ENCODE data around the gene NACC2. TPM values are rescaled to one million over a fixed set of nuclear protein-coding genes. Genes with fewer than 3 reads are reported as not detected.

The NACC2 gene
- total RNA-seq, 1 experiment from 2014 or later, result 22.0 TPM

DNA sequence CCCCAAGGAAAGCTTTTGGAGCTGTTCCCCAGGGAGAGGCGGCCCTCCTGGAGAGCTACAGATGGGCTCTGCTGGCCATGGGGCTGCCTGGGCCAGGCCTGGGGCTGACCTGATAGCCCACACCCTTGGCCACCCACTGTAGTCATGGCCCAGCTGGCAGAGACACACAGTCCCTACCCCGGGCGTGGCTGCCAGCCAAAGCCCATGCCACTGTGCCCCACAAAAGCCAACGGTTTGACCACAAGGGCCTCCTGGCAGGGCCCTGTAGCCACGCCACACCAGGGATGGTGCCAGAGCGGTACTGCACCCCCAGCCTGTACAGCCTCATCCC, 15.2 kb downstream of the NACC2 start:
- no peaks in the 10 kb centered on the region; the same call in 1 of the 2 replicates for H3K4me1 ChIP-seq
- no peak overlapping the region for H3K4me3 ChIP-seq (ENCODE audit: low read depth, low read length)
- TF ChIP-seq, protein P1, sequence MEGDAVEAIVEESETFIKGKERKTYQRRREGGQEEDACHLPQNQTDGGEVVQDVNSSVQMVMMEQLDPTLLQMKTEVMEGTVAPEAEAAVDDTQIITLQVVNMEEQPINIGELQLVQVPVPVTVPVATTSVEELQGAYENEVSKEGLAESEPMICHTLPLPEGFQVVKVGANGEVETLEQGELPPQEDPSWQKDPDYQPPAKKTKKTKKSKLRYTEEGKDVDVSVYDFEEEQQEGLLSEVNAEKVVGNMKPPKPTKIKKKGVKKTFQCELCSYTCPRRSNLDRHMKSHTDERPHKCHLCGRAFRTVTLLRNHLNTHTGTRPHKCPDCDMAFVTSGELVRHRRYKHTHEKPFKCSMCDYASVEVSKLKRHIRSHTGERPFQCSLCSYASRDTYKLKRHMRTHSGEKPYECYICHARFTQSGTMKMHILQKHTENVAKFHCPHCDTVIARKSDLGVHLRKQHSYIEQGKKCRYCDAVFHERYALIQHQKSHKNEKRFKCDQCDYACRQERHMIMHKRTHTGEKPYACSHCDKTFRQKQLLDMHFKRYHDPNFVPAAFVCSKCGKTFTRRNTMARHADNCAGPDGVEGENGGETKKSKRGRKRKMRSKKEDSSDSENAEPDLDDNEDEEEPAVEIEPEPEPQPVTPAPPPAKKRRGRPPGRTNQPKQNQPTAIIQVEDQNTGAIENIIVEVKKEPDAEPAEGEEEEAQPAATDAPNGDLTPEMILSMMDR (IDR thresholded peaks at IDR 0.05; ENCODE audit: insufficient read depth in 1 of 2, low read depth in 1 of 2, low read length in 1 of 2, severe bottlenecking in 1 of 2, unreplicated experiment in 1 of 2), result no peak
- intact Hi-C loops (cut with micrococcal nuclease; ENCODE audit: unreplicated experiment), result no loop called here
- no peak for DNase-seq
- POLR2A ChIA-PET, result no interaction called here
- BruUV-seq (replicated peaks), result no TSS peak
- peaks cover 13% of the 10 kb centered on the region for H3K36me3 Mint-ChIP-seq (ENCODE audit: insufficient read depth, unreplicated experiment)
- H3K9me3 Mint-ChIP-seq (ENCODE audit: unreplicated experiment), result no peaks in the 10 kb centered on the region
- CTCF ChIA-PET, result no interaction called here
- no peak overlapping the region for H3K27ac Mint-ChIP-seq (ENCODE audit: unreplicated experiment)
- no peaks in the 10 kb centered on the region; the same call in 1 of the 2 replicates for H3K36me3 ChIP-seq (ENCODE audit: control insufficient read depth, insufficient read depth, low read length)
- no peaks in the 10 kb centered on the region for H3K27me3 Mint-ChIP-seq (ENCODE audit: insufficient read depth, unreplicated experiment)
- no peak overlapping the region for H3K4me3 Mint-ChIP-seq (ENCODE audit: unreplicated experiment)
- peaks cover 10% of the 10 kb centered on the region for H3K4me1 Mint-ChIP-seq (ENCODE audit: low read depth, unreplicated experiment)
- no peaks in the 10 kb centered on the region for H3K27me3 ChIP-seq (replicated peaks; ENCODE audit: control insufficient read depth, insufficient read depth, low read length)
- no peaks in the 10 kb centered on the region for H3K9me3 ChIP-seq

DNA sequence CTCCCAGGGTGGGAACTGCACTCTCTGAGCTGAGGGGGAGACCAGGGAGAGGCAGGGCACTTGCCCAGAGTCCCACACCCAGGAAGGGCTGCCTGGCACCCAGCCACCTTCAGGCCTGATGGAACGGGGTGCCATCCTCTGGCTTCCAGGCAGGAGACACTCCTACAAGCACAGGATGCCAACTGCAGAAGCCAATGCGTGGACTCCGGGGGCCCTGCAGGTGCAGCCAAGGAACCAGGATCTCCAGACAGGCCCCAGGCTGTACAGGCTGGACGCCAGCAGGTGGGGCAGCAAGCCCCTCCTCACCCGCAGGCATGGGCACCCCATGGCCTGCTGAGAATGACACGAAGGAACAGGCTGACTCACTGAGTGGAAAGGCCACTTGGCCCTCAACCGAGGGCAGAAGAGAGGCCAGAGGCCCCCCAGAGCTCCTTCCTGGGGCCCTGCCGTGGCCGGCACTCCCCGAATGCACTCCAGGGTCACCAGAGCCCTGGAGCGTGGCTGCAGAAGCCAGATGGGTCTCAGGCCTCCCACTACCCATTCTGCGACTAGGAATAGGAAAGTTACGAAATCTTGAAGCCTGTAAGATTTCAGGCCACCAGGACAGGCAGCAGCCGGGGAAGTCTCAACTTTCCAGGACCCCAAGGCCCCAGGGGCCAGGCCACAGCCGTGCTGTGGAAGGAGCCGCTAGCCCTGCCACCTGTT, 15.7 kb downstream of the NACC2 start:
- no peaks in the 10 kb centered on the region; the same call in 1 of the 2 replicates for H3K4me1 ChIP-seq
- no peaks in the 10 kb centered on the region; the same call in 1 of the 2 replicates for H3K36me3 ChIP-seq (ENCODE audit: control insufficient read depth, insufficient read depth, low read length)
- BruUV-seq (replicated peaks), result no TSS peak
- CTCF ChIA-PET, result no interaction called here
- H3K9me3 Mint-ChIP-seq (ENCODE audit: unreplicated experiment), result no peaks in the 10 kb centered on the region
- POLR2A ChIA-PET, result no interaction called here
- TF ChIP-seq, protein P1 (IDR thresholded peaks at IDR 0.05; ENCODE audit: insufficient read depth in 1 of 2, low read depth in 1 of 2, low read length in 1 of 2, severe bottlenecking in 1 of 2, unreplicated experiment in 1 of 2), result no peak
- H3K4me1 Mint-ChIP-seq (ENCODE audit: low read depth, unreplicated experiment), result peaks cover 10% of the 10 kb centered on the region
- intact Hi-C loops (cut with micrococcal nuclease; ENCODE audit: unreplicated experiment), result no loop called here
- no peak overlapping the region for H3K4me3 ChIP-seq (ENCODE audit: low read depth, low read length)
- no peaks in the 10 kb centered on the region for H3K9me3 ChIP-seq
- H3K27ac Mint-ChIP-seq (ENCODE audit: unreplicated experiment), result no peak overlapping the region
- no peaks in the 10 kb centered on the region for H3K27me3 ChIP-seq (replicated peaks; ENCODE audit: control insufficient read depth, insufficient read depth, low read length)
- no peak overlapping the region for H3K4me3 Mint-ChIP-seq (ENCODE audit: unreplicated experiment)
- DNase-seq, result no peak
- no peaks in the 10 kb centered on the region for H3K27me3 Mint-ChIP-seq (ENCODE audit: insufficient read depth, unreplicated experiment)
- H3K36me3 Mint-ChIP-seq (ENCODE audit: insufficient read depth, unreplicated experiment), result peaks cover 13% of the 10 kb centered on the region

DNA sequence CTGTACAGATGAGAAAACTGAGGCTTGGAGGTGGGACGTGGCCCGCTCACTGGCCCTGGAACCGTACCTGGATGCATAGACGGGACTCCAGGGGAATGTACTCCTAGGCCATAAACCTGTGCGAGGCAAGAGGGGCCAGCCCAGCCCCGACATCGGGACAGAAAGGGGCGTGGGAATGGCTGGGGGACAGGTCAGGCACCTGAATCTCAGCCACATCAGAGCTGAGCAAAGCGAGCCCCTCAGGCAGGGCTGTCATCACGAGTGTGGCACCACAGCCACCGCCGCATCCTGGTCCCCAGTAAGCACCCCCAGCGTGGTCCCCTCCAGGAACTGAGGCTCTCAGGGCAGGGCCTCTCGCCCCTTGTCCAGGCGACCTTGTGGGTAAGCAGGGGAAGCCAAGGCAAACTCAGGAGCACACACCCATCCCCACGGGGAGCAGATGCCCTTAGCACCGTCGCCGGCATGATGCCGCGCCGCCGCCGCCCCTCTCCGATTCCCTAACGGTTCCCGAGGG, 16.5 kb downstream of the NACC2 start:
- DNase-seq, result no peak
- ChIA-PET POLR2A (no interaction called here), CTCF (no interaction called here)
- intact Hi-C loops (cut with micrococcal nuclease; ENCODE audit: unreplicated experiment), result no loop called here
- no peak overlapping the region for H3K27ac Mint-ChIP-seq (ENCODE audit: unreplicated experiment)
- TF ChIP-seq, protein P1 (IDR thresholded peaks at IDR 0.05; ENCODE audit: insufficient read depth in 1 of 2, low read depth in 1 of 2, low read length in 1 of 2, severe bottlenecking in 1 of 2, unreplicated experiment in 1 of 2), result no peak
- no peaks in the 10 kb centered on the region for H3K27me3 Mint-ChIP-seq (ENCODE audit: insufficient read depth, unreplicated experiment)
- no TSS peak for BruUV-seq (replicated peaks)
- peaks cover 12% of the 10 kb centered on the region for H3K36me3 Mint-ChIP-seq (ENCODE audit: insufficient read depth, unreplicated experiment)
- H3K4me1 Mint-ChIP-seq (ENCODE audit: low read depth, unreplicated experiment), result peaks cover 10% of the 10 kb centered on the region
- Histone ChIP-seq H3K4me1 (no peaks in the 10 kb centered on the region; the same call in 1 of the 2 replicates), H3K36me3 (ENCODE audit: control insufficient read depth, insufficient read depth, low read length) (no peaks in the 10 kb centered on the region; the same call in 1 of the 2 replicates), H3K27me3 (replicated peaks; ENCODE audit: control insufficient read depth, insufficient read depth, low read length) (no peaks in the 10 kb centered on the region), H3K9me3 (no peaks in the 10 kb centered on the region), H3K4me3 (ENCODE audit: low read depth, low read length) (no peak overlapping the region)
- H3K9me3 Mint-ChIP-seq (ENCODE audit: unreplicated experiment), result no peaks in the 10 kb centered on the region
- no peak overlapping the region for H3K4me3 Mint-ChIP-seq (ENCODE audit: unreplicated experiment)

Data from Caco-2 (cell line).